Panc1 (cell line): Measurements from ENCODE around the gene NCF1.
"Not testable (repeated sequence)": the region's sequence is repeated elsewhere in the genome, so short reads cannot be mapped to it uniquely, and the experiment has no call there.

ENCODE experiments used
- POLR2AphosphoS5 ChIP-seq: IDR thresholded peaks from 2 replicates; pipeline ENCODE4 v1.6.1; 2012; ENCODE audit warnings: mild to moderate bottlenecking, low read depth, low read length, moderate library complexity
- SIN3A ChIP-seq: IDR thresholded peaks from 2 replicates; pipeline ENCODE4 v1.6.1; 2012; ENCODE audit warnings: low read depth, mild to moderate bottlenecking, low read length, moderate library complexity, borderline replicate concordance; ENCODE audit not compliant: insufficient read depth
- TCF7L2 ChIP-seq: IDR thresholded peaks from 2 replicates; pipeline ENCODE4 v1.6.1; 2011; ENCODE audit warnings: mild to moderate bottlenecking, low read depth, low read length, inconsistent platforms
- TF ChIP-seq, protein P1 (sequence below): fragments of 450-650 bp; IDR thresholded peaks from 2 replicates; pipeline ENCODE4 v1.5.1; 2017; ENCODE audit warnings: mild to moderate bottlenecking
- TF ChIP-seq, protein P2 (sequence below), 2 experiments: IDR thresholded peaks; 2 replicates each; pipeline ENCODE4 v1.6.1; 2011 to 2012; ENCODE audit warnings: low read depth in 2 of 2, control low read depth in 1 of 2, low read length in 1 of 2, mild to moderate bottlenecking in 1 of 2, moderate library complexity in 1 of 2; ENCODE audit not compliant: insufficient read depth in 1 of 2

DNA sequence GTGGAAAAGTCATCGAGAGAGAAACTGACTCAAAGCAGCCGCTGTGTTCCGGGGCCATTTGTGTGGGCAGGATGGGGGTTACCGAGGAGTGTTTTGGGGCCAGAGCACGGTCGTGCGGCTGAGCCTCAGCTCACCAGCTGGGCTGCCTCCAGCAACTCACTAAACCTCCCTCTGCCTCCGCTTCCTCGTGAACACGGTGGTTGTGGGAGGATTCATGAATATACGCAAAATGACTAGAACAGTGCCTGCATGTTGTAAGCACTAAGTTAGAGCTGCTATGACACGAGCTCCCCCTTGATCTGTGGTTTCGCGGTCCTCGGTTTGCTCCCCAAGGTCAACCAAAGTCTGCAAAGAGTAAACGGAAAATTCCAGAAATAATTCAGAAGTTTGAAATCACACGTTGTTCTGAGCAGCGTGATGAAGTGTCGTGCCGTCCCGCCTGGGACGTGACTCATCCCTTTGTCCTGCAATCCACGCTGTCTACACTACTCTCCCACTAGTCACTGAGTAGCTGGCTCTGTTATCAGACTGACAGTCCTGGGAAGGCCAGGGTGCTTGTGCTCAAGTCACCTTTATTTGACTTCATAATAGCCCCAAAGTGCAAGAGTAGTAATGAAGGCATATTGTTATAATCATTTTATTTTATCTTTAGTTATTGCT is 46.5 kb downstream of the NCF1 start:
- TF ChIP-seq, protein P1, sequence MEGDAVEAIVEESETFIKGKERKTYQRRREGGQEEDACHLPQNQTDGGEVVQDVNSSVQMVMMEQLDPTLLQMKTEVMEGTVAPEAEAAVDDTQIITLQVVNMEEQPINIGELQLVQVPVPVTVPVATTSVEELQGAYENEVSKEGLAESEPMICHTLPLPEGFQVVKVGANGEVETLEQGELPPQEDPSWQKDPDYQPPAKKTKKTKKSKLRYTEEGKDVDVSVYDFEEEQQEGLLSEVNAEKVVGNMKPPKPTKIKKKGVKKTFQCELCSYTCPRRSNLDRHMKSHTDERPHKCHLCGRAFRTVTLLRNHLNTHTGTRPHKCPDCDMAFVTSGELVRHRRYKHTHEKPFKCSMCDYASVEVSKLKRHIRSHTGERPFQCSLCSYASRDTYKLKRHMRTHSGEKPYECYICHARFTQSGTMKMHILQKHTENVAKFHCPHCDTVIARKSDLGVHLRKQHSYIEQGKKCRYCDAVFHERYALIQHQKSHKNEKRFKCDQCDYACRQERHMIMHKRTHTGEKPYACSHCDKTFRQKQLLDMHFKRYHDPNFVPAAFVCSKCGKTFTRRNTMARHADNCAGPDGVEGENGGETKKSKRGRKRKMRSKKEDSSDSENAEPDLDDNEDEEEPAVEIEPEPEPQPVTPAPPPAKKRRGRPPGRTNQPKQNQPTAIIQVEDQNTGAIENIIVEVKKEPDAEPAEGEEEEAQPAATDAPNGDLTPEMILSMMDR: not testable (repeated sequence)
- TF ChIP-seq, protein P2, sequence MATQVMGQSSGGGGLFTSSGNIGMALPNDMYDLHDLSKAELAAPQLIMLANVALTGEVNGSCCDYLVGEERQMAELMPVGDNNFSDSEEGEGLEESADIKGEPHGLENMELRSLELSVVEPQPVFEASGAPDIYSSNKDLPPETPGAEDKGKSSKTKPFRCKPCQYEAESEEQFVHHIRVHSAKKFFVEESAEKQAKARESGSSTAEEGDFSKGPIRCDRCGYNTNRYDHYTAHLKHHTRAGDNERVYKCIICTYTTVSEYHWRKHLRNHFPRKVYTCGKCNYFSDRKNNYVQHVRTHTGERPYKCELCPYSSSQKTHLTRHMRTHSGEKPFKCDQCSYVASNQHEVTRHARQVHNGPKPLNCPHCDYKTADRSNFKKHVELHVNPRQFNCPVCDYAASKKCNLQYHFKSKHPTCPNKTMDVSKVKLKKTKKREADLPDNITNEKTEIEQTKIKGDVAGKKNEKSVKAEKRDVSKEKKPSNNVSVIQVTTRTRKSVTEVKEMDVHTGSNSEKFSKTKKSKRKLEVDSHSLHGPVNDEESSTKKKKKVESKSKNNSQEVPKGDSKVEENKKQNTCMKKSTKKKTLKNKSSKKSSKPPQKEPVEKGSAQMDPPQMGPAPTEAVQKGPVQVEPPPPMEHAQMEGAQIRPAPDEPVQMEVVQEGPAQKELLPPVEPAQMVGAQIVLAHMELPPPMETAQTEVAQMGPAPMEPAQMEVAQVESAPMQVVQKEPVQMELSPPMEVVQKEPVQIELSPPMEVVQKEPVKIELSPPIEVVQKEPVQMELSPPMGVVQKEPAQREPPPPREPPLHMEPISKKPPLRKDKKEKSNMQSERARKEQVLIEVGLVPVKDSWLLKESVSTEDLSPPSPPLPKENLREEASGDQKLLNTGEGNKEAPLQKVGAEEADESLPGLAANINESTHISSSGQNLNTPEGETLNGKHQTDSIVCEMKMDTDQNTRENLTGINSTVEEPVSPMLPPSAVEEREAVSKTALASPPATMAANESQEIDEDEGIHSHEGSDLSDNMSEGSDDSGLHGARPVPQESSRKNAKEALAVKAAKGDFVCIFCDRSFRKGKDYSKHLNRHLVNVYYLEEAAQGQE (IDR thresholded peaks at IDR 0.05; ENCODE audit: insufficient read depth in 1 of 2, low read depth in 2 of 2, low read length in 1 of 2): not testable (repeated sequence)
- not testable (repeated sequence) for TF ChIP-seq TCF7L2, POLR2AphosphoS5, SIN3A
